OCI-LY3 (cell line): ENCODE results near the gene MAGI1.
A peak's percentile ranks its signal among the peaks of the same experiment; 100 is the strongest.

Experiments
- CTCF ChIP-seq: fragments of 200-600, 300-600 bp; sonication (generic); IDR thresholded peaks from 2 replicates; pipeline ENCODE4 v1.5.1; 2014; ENCODE audit warnings: antibody characterized with exemption, low read length, low read depth
- EZH2phosphoT487 ChIP-seq: fragments of 200-600 bp; shearing (Covaris generic); IDR thresholded peaks from 2 replicates; pipeline ENCODE4 v1.6.1; 2018; ENCODE audit warnings: antibody characterized with exemption, mixed run types, low read depth

- TF ChIP-seq CTCF (peak; percentile 93), EZH2phosphoT487 (no peak)
Observed at GRCh38 chr3:65785065-65785645, 253.6 kb downstream of the MAGI1 start.
